KMS-11 (cell line): ENCODE results near the gene C10orf67.

Experiments
- H2AFZ ChIP-seq: fragments of 200-600 bp; sonication (generic); 2 replicates; pipeline ENCODE4 v1.6.1; 2016; ENCODE audit warnings: antibody characterized with exemption, mixed run types, low read depth
- H3K27ac ChIP-seq: fragments of 200-600 bp; sonication (generic); 2 replicates; pipeline ENCODE4 v1.6.1; 2016; ENCODE audit warnings: mild to moderate bottlenecking, mixed run types
- H3K27me3 ChIP-seq: fragments of 200-600 bp; sonication (generic); 2 replicates; pipeline ENCODE4 v1.6.1; 2017; ENCODE audit warnings: mild to moderate bottlenecking, low read depth, mixed run types, moderate library complexity; ENCODE audit not compliant: insufficient read depth
- H3K36me3 ChIP-seq: fragments of 200-600 bp; sonication (generic); 2 replicates; pipeline ENCODE4 v1.6.1; 2017; ENCODE audit warnings: mild to moderate bottlenecking, mixed run types; ENCODE audit not compliant: insufficient read depth
- H3K4me1 ChIP-seq: fragments of 200-600 bp; sonication (generic); 2 replicates; pipeline ENCODE4 v1.6.1; 2016; ENCODE audit warnings: mild to moderate bottlenecking, low read depth, mixed run types; ENCODE audit not compliant: poor library complexity, severe bottlenecking
- H3K4me2 ChIP-seq: fragments of 200-600 bp; sonication (generic); 2 replicates; pipeline ENCODE4 v1.7.0; 2016; ENCODE audit warnings: mild to moderate bottlenecking, mixed run types
- H3K4me3 ChIP-seq: fragments of 200-600 bp; sonication (generic); IDR thresholded peaks from 2 replicates; pipeline ENCODE4 v1.6.1; 2017; ENCODE audit warnings: low read depth, low read length, mixed read lengths; ENCODE audit not compliant: insufficient read depth
- H3K79me2 ChIP-seq: fragments of 200-600 bp; sonication (generic); 2 replicates; pipeline ENCODE4 v1.6.1; 2016; ENCODE audit warnings: low read depth, mixed run types; ENCODE audit not compliant: insufficient read depth
- H3K9ac ChIP-seq: fragments of 200-600 bp; sonication (generic); 2 replicates; pipeline ENCODE4 v1.6.1; 2016; ENCODE audit warnings: mild to moderate bottlenecking, mixed run types
- H4K20me1 ChIP-seq: fragments of 200-600 bp; sonication (generic); 2 replicates; pipeline ENCODE4 v1.6.1; 2016; ENCODE audit warnings: mild to moderate bottlenecking, mixed run types; ENCODE audit not compliant: insufficient read depth
- TF ChIP-seq, protein P1 (sequence below): fragments of 200-600 bp; sonication (generic); conservative IDR thresholded peaks from 2 replicates; pipeline ENCODE4 v1.6.1; 2017; ENCODE audit warnings: low read depth, mild to moderate bottlenecking, antibody characterized with exemption, low read length, moderate library complexity, mixed read lengths

C10orf67 gene

DNA sequence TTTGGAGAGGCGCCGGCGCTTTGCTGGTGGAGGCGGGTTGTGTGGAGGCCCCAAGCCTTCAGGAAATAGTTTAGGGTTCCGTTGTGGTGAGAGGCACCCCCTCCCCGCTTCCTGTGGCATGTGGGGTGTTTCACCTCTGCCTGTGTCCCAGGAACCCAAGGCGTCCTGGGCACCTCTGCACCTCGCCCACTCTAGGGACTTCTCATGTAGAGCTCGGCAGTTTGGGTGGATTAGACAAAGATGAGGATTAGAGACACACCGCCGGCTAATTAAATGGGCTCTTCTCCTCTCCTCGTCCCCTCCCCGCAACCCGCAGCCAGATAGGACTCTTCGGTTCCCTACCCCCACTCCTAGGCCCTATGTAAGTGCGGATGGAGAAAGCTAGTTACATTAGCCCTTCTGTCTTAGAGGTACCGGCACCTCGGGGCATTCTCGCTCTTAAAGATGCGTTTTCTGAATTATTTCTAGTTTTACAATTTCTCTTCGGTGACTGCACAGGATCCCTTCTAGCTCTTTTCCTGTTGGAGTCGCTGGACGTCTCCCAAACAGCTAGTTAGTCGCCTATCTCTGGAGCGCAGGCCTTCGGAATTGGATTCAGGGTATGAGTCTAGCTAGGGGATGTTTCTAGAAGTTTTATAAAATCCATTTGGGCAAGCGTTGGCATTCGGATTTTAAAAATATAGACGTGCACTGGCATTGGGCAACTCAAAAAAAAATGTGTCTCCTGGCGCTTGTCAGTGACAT, 144.7 kb downstream of the C10orf67 start:
- Histone ChIP-seq H2AFZ (no peak overlapping the region), H3K27me3 (no peaks in the 10 kb centered on the region), H3K9ac (no peak overlapping the region), H3K79me2 (no peaks in the 10 kb centered on the region), H3K27ac (no peak overlapping the region), H3K4me2 (no peak overlapping the region), H3K36me3 (no peaks in the 10 kb centered on the region), H4K20me1 (no peaks in the 10 kb centered on the region), H3K4me3 (no peak overlapping the region), H3K4me1 (no peaks in the 10 kb centered on the region)
- TF ChIP-seq, protein P1, sequence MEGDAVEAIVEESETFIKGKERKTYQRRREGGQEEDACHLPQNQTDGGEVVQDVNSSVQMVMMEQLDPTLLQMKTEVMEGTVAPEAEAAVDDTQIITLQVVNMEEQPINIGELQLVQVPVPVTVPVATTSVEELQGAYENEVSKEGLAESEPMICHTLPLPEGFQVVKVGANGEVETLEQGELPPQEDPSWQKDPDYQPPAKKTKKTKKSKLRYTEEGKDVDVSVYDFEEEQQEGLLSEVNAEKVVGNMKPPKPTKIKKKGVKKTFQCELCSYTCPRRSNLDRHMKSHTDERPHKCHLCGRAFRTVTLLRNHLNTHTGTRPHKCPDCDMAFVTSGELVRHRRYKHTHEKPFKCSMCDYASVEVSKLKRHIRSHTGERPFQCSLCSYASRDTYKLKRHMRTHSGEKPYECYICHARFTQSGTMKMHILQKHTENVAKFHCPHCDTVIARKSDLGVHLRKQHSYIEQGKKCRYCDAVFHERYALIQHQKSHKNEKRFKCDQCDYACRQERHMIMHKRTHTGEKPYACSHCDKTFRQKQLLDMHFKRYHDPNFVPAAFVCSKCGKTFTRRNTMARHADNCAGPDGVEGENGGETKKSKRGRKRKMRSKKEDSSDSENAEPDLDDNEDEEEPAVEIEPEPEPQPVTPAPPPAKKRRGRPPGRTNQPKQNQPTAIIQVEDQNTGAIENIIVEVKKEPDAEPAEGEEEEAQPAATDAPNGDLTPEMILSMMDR, result no peak

DNA sequence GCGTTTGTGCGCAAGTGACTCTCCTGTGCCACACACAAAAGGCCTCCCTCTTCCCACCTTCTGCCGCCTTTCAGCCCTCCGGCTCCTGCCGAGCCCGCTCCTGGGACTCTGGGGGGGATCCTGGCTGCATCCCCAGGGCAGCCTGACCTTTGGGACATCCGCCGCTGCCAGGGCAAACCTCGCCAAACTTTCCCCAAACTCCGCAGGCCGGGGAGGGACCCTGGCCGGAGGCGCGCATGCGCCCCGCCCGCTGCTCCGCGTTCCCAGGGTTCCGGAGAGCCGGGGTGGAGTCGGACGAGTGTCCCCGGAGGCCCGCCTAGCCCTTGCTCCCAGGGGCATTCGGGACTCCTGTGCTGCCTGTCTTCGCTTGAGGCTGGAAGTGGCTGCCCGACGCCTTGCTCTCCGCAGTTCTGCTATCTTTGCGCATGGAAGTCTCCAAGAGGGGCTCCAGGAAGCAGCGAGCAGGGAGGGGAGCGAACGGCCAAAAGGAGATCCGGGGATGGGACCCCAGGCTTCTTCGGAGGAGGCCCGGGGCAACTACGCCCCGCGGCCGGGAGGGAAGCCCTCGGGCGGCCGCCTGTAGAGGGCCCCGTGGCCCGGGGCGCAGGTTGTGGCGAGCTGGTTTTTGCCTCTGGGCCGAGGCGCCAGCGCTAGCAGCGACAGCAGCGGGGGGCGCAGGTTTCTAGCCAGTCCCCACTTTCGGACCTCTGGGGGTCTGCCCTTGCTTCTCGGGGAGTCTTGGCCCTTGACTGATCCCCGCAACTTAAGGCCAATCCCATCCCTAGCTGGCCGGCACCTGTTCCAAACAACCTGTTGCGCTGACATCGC, 145.4 kb downstream of the C10orf67 start:
- Histone ChIP-seq H3K4me2 (no peak overlapping the region), H3K4me1 (no peaks in the 10 kb centered on the region), H4K20me1 (no peaks in the 10 kb centered on the region), H3K27me3 (no peaks in the 10 kb centered on the region), H2AFZ (no peak overlapping the region), H3K36me3 (no peaks in the 10 kb centered on the region), H3K4me3 (no peak overlapping the region), H3K9ac (no peak overlapping the region), H3K27ac (no peak overlapping the region), H3K79me2 (no peaks in the 10 kb centered on the region)
- TF ChIP-seq, protein P1, result no peak

DNA sequence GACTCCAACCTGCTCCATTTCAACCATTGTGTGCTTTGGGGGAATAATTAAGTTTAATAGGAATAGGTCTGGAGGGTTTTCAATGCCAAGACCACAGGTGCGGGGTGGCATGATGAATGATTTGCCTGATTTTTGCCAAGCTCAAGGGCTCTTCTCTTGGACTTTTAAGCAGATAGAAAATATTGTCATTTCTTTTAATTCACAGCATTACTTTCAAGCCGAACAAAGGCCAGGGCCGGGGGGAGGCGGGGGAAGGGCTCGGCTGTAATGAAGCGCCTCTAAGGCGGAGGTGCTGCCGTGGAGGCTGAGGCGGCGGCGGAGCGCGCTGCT, 146.0 kb downstream of the C10orf67 start:
- Histone ChIP-seq H3K4me3 (no peak overlapping the region), H3K4me1 (no peaks in the 10 kb centered on the region), H2AFZ (no peak overlapping the region), H3K27me3 (no peaks in the 10 kb centered on the region), H3K27ac (no peak overlapping the region), H3K4me2 (no peak overlapping the region), H4K20me1 (no peaks in the 10 kb centered on the region), H3K79me2 (no peaks in the 10 kb centered on the region), H3K36me3 (no peaks in the 10 kb centered on the region), H3K9ac (no peak overlapping the region)
- TF ChIP-seq, protein P1, result no peak

GRCh38 chr10:23197416-23197861, 147.2 kb downstream of the C10orf67 start:
- Histone ChIP-seq H4K20me1 (no peaks in the 10 kb centered on the region), H2AFZ (no peak overlapping the region), H3K79me2 (no peaks in the 10 kb centered on the region), H3K4me3 (no peak overlapping the region), H3K4me2 (no peak overlapping the region), H3K4me1 (no peaks in the 10 kb centered on the region), H3K27ac (no peak overlapping the region), H3K36me3 (no peaks in the 10 kb centered on the region), H3K9ac (no peak overlapping the region), H3K27me3 (no peaks in the 10 kb centered on the region)
- TF ChIP-seq, protein P1, result no peak
